Measurements from ENCODE around the gene RHOBTB3. TPM values are rescaled to one million over a fixed set of nuclear protein-coding genes. Genes with fewer than 3 reads are reported as not detected.

RHOBTB3 gene
- total RNA-seq, 1 donor from 2014 or later = 66.9 TPM

GRCh38 chr5:95788493-95788892 lies 57.4 kb downstream of the RHOBTB3 start:
- no peak for TF ChIP-seq CTCF (conservative IDR thresholded peaks at IDR 0.05)
- no peak overlapping the region for H3K4me3 Mint-ChIP-seq
- H3K36me3 Mint-ChIP-seq (ENCODE audit: low read depth) = peaks cover 23% of the 10 kb centered on the region
- peak overlapping the region; percentile 43 for H3K27ac Mint-ChIP-seq (ENCODE audit: unreplicated experiment)
- no peaks in the 10 kb centered on the region for H3K27me3 Mint-ChIP-seq (ENCODE audit: low read depth)
- H3K4me1 Mint-ChIP-seq = no peaks in the 10 kb centered on the region
- DNase-seq (ENCODE audit: low read depth, low spot score) = no peak
- H3K9me3 Mint-ChIP-seq = no peaks in the 10 kb centered on the region

- DNase-seq (ENCODE audit: low read depth, low spot score) = no peak
- no peaks in the 10 kb centered on the region for H3K27me3 Mint-ChIP-seq (ENCODE audit: low read depth)
- peaks cover 13% of the 10 kb centered on the region for H3K36me3 Mint-ChIP-seq (ENCODE audit: low read depth)
- H3K4me1 Mint-ChIP-seq = no peaks in the 10 kb centered on the region
- H3K27ac Mint-ChIP-seq (ENCODE audit: unreplicated experiment) = no peak overlapping the region
- H3K9me3 Mint-ChIP-seq = no peaks in the 10 kb centered on the region
- no peak for TF ChIP-seq CTCF (conservative IDR thresholded peaks at IDR 0.05)
- H3K4me3 Mint-ChIP-seq = no peak overlapping the region
These were observed 60.6 kb downstream of the RHOBTB3 start for GRCh38 chr5:95791751-95792150.

GRCh38 chr5:95794070-95794516 lies 63.0 kb downstream of the RHOBTB3 start:
- H3K36me3 Mint-ChIP-seq (ENCODE audit: low read depth) = peaks cover 16% of the 10 kb centered on the region
- H3K4me3 Mint-ChIP-seq = no peak overlapping the region

GRCh38 chr5:95797301-95797700 lies 66.2 kb downstream of the RHOBTB3 start:
- Mint-ChIP-seq H3K4me1 (peaks cover 4% of the 10 kb centered on the region), H3K9me3 (peaks cover 3% of the 10 kb centered on the region), H3K27me3 (ENCODE audit: low read depth) (no peaks in the 10 kb centered on the region), H3K27ac (ENCODE audit: unreplicated experiment) (no peak overlapping the region), H3K4me3 (no peak overlapping the region), H3K36me3 (ENCODE audit: low read depth) (peaks cover 14% of the 10 kb centered on the region)
- DNase-seq (ENCODE audit: low read depth, low spot score) = no peak
- no peak for TF ChIP-seq CTCF (conservative IDR thresholded peaks at IDR 0.05)

More at GRCh38 chr5:95794070-95794516, 63.0 kb downstream of the RHOBTB3 start:
- no peak for DNase-seq (ENCODE audit: low read depth, low spot score)
- TF ChIP-seq CTCF (conservative IDR thresholded peaks at IDR 0.05) = no peak
- Mint-ChIP-seq H3K27me3 (ENCODE audit: low read depth) (no peaks in the 10 kb centered on the region), H3K27ac (ENCODE audit: unreplicated experiment) (no peak overlapping the region), H3K9me3 (no peaks in the 10 kb centered on the region), H3K4me1 (no peaks in the 10 kb centered on the region)

GRCh38 chr5:95798048-95798447 lies 66.9 kb downstream of the RHOBTB3 start:
- no peaks in the 10 kb centered on the region for H3K27me3 Mint-ChIP-seq (ENCODE audit: low read depth)
- no peak for TF ChIP-seq CTCF (conservative IDR thresholded peaks at IDR 0.05)
- H3K27ac Mint-ChIP-seq (ENCODE audit: unreplicated experiment) = no peak overlapping the region
- no peak for DNase-seq (ENCODE audit: low read depth, low spot score)
- H3K36me3 Mint-ChIP-seq (ENCODE audit: low read depth) = peaks cover 14% of the 10 kb centered on the region
- H3K4me1 Mint-ChIP-seq = peaks cover 4% of the 10 kb centered on the region
- H3K4me3 Mint-ChIP-seq = no peak overlapping the region
- H3K9me3 Mint-ChIP-seq = peaks cover 7% of the 10 kb centered on the region

- no peak for TF ChIP-seq CTCF (conservative IDR thresholded peaks at IDR 0.05)
- no peak for DNase-seq (ENCODE audit: low read depth, low spot score)
- Mint-ChIP-seq H3K4me1 (peaks cover 4% of the 10 kb centered on the region), H3K9me3 (peaks cover 7% of the 10 kb centered on the region), H3K36me3 (ENCODE audit: low read depth) (peaks cover 14% of the 10 kb centered on the region), H3K27ac (ENCODE audit: unreplicated experiment) (no peak overlapping the region), H3K4me3 (no peak overlapping the region), H3K27me3 (ENCODE audit: low read depth) (no peaks in the 10 kb centered on the region)
These were observed 67.4 kb downstream of the RHOBTB3 start for GRCh38 chr5:95798545-95798944.

Measured in neural crest cell (in vitro differentiated cells).